Anterior cingulate cortex (tissue), 58 donors: Measurements from ENCODE around the gene TMSB10.
"Not testable (repeated sequence)": the region's sequence is repeated elsewhere in the genome, so short reads cannot be mapped to it uniquely, and the experiment has no call there.

ENCODE experiments used
- DNase-seq, 58 donors: peaks; one replicate each; lab custom pipeline; 2025; lab: John Stamatoyannopoulos, UW

Gene TMSB10

DNA sequence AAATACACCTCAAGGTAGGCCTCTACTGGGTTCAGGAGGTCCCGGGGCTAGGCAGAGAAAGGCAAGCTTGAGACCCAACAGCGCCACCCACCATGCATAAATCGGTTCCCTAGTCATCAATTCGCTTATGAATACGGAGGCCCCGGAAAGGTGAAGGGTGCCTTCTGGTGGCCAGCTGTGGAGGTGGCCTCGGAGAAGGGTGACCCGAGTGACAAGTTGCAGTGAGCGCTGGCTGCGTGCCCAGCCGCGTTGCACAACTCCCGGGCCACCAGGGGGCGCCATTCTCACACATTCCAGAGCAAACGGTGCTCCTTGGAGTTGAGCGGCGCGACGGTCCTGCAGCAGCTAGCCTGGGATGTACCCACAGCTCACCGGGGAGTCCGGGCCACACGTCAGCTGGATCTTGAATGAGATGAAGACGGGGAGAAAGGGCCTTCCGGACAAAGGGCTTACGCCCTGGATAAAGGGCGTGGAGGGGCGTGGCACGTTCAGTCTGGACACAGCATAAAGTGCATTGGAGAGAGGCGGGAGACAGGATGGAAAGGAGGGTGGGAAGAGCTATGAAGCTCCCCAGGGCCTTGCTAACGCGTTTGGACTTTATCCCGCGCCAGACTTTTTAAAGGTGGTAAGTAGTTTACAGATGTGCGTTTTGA is 20.4 kb downstream of the TMSB10 start:
- peak in 57 of 58 donors; percentile 12 to 99 (median 80) for DNase-seq

DNA sequence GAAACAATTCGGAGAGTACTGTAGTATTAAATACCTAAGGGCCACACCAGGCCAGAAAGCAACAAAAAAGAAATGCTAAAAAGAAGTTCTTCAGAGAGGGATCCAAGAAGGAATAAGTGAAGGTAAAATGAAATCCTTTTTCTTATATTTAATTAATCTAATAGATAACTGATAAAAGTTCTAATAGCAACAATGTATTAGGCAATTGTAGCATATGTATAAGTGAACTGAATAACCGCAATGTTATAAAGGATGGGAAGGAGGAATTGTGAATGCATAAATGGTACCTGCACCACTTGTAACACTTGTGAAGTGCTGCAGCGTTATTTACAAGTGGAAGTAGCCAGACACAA is 21.8 kb downstream of the TMSB10 start:
- DNase-seq = no peak

DNA sequence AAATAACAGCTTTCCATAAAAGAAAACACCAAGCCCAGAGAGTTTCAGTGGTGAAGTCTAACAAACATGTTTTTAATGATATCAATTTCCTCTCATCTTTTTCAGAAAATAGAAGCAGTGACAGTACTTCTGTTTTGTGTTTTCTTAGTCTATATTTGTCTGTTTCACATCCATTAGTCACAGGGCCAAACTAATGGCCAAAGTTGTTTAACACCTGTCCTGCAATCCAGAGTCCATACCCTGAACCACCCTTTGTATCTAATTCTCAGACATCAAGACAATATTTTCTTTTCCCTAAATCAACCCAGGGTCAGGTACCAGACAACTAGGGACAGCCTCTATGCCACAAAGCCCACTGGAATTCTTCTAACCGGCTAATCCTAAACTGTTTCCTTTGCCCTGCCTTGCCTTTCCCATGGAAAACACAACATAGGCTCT is 25.9 kb downstream of the TMSB10 start:
- no peak for DNase-seq

DNA sequence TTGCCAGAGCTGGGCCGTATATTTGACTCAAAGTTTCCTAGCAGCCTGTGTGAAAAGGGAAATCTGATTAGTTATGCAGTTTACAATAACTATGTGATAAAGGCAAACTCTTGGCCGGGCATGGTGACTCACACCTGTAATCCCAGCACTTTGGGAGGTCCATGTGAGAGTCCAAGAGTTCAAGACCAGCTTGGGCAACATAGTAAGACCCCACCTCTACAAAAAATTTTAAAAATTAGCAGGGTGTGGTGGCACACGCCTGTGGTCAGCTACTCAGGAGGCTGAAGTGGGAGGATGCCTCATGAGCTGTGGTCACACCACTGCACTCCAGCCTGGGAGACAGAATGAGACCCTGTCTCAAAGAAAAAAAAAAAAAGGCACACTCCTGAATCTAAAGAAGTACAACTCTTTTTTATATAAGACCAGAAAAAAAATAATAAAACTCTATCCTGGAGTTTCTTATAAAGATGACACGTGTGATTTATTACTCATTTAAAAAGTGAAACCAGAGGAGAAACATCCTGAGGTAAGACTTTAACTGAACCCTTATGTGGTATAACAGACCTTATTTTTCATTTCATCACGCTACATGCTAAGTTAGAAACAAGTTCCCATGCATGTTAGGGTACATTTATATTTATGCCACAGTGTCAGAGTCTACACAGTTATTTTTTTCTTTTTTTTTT is 32.9 kb downstream of the TMSB10 start:
- no peak for DNase-seq

DNA sequence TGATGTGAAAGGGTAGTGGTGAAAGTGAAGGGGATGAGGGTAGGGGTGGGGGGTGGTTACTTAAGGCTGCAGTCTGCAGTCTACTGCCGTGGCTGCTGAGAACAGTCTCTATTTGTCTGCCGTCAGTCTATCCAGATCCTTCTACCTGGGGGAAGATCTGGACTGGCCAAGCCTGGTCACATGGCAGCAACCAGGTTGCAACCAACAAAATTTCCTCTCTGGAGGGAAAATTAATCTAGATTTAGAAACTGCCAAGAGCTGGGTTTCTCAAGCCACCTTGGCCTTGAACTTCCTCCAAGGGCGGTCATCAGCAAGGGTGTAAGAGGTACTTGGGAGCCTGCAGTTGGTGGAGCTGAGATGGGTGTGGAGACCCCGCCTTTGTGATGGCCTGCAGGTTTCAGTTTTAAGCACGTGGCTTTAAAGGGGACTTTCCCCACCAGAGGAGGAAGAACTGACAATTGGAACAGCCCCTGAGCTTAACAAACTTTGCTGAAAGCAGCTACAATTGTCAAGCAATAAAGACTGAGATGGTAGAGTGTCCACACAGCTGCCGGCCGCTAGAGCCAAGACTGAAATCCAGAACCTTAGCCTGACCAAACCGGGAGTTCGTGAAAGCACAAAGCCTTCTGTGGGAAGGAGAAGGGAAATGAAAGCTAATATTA is 34.1 kb downstream of the TMSB10 start:
- DNase-seq = no peak

DNA sequence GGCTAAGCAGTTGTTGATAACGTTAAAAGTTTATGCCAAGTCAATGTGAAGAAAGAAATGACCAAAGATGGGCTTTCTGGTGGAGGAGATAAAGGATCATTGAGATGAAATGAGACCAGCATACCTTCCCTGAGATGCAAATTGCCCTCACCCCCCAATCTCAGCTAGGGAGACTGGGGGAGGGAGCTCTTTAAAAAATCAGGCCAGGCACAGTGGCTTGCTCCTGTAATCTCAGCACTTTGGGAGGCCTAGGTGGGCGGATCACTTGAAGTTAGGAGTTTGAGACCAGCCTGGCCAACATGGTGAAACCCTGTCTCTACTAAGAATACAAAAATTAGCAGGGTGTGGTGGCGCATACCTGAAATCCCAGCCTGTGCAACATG is 34.6 kb downstream of the TMSB10 start:
- DNase-seq = no peak

DNA sequence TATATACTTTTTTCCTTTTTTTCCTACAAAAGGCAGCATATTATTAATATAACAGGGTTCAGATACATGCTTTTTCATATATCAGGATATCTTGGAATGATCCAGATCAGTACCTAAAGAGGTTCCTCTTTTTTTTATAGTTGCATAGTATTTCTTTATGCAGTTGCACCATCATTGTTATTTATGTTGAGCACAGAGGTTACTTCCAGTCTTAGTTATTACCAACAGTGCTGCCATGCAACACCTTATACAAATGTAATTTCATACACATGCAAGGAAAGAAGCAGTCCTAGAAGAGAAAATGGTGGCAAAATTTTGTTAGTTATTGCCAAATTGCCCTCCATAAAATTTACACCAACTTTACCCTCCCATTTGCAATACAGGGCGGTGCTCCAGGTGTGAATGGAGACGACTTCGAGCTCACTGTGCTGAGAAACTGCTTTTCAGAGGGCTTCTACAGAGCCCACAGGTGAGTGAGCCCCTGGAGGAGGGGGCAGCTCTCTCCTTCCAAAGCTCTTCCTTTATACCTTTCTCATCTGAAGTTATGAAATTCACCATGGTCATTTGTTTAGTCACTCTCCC is 35.5 kb downstream of the TMSB10 start:
- no peak for DNase-seq

DNA sequence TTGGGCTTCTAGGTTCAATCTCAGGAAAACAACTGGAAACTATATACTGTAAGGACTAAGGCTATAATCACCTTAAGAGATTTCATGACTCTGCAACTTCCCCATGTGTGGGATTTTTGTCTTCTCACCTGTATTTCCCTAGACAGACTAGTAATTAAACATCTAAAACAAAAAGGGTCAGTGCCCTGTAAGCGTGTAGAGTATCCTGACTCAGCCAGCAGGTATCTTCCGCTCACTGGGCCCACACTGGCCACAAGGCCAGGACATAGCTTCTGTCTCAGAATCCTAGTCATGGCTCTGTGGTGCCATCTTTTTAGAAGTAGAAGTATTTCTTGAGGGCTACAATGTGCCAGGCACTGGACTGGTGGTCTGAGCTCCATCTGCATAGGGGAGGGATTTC is 36.7 kb downstream of the TMSB10 start:
- no peak for DNase-seq

DNA sequence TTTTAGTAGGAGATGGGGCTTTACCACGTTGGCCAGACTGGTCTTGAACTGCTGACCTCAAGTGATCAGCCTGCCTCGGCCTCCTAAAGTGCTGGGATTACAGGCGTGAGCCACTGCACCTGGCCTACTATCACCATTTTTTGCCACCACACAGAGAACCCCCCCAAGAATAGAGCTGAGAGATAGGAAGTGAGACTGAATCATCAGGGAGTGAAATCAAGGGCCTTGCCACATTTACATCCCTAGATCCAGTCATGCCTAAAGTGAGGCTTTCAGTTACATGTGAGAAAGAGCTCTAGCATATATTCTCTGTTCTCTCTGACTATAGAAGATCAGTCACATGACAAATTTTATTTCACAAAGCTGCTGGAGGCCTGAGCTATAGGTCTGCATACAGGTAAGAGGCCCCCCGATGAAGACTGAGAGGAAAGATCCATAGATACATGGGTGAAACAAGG is 37.5 kb downstream of the TMSB10 start:
- no peak for DNase-seq

DNA sequence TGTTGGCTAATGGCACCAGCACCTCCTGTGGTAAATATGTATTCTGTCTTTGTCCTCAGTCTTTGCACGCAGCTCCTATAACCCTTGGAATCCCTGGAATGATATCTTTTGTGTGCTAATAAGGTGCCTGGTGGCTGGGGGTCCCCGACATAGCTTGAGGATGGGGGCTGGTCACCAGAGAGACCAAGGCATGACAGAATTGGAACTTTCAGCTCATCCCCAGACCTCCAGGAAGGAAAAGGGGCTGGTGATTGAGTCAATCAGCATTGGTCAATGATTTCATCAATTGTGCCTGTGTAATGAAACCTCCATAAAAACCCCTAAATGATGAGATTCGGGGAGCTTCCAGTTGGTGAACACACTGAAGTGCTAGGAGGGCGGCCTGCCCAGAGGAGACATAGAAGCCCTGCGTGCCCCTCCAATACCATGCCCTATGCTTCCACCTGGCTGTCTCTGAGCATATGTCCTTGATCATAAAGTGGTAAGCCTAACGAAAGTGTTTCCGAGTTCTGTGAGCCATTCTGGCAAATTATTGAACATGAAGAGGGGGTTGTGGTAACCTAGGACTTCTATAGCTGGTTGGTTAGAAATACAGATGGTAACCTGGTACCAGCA is 38.9 kb downstream of the TMSB10 start:
- DNase-seq = no peak

DNA sequence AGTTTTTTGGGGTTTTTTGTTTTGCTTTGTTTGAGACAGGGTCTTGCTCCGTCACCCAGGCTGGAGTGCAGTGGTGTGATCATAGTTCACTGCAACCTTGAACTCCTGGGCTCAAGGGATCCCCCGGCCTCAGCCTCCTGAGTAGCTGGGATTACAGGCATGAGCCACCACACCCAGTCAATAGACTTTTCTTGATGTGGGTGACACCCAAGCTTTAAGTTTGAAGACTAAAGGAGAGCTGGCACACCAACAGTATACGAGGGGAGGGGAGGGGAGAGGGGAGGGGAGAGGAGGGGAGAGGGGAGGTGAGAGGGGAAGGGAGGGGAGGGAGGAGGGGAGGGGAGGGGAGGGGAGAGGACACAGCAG is 40.4 kb downstream of the TMSB10 start:
- DNase-seq = not testable (repeated sequence)

DNA sequence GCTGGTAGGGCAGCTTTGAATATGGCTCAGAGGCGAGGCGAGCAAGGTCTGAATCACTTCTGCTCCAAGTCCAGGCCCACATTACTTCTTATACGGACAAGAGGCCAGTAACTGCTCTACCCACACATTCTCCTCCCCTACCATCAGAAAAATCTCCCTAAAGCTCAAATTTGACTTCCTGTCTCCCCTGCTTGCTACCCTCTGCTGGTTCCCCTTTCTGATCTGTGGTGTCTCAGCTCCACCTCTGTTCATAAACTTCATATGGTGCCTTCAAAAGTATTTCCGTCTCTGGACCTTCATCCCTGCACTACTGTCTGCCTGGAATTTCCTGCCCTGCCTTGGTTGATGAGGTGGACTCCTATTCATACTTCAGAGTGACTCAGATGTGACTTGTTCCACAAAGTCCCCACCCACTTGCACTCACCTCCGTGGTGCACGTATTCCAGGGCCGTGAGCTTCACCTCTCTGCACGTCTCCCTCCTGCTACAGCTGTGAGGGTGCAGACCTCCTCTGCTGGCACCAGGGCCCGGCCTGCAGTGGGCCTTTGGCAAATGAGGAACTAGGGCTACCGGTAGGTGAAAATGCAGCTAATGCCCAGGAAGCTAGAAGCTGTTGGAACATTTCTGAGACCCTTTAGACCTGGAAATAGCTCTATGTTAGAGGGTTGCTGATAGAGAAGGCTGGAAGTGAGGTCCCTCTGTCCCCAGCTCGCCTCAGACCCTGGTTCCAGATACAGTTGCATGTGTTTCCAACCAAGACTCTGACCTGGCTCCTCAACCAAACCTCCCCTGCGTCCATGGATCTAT is 41.0 kb downstream of the TMSB10 start:
- peak in 1 of 58 donors; percentile 6 for DNase-seq

DNA sequence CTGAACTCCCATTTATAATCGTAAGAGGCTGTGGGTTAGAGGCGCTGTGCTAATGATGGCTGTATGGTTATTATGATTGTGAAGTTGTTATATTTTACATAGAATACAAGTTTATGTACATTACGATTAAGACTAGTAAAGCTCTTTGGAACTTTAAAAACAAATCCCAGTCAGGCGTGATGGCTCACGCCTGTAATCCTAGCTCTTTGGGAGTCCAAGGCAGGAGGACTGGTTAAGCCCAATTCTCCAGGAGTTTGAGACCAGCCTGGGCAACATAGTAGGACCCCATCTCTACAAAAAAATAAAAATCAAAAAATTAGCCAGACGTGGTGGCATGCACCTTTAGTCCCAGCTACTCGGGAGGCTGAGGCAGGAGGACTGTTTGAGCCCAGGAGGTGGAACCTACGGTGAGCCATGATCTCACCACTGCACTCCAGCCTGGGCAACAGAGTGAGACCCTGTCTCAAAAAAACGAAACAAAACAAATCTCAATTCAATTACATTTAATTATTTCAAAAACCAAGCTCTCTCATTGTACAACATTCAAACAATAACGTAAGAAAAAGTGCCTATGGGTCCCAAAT is 41.6 kb downstream of the TMSB10 start:
- DNase-seq = no peak

DNA sequence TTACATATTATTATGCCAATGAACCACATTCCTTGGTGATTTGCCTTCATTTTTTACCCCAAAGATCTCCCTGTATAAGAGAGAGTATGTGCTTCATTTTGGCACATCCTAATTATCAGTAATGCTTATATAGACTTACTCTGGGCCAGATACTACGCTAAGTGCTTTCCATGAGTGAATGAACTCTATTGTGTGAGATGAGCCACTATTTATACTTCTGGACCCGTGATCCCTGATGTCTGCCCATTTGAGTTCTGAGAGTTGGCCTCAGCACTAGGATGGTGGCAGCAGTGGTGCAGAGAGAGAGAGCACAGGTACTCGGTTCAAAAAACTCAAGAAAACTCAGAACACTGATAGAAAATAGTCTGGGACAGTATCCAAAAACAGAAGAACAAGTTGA is 48.1 kb downstream of the TMSB10 start:
- DNase-seq = no peak

DNA sequence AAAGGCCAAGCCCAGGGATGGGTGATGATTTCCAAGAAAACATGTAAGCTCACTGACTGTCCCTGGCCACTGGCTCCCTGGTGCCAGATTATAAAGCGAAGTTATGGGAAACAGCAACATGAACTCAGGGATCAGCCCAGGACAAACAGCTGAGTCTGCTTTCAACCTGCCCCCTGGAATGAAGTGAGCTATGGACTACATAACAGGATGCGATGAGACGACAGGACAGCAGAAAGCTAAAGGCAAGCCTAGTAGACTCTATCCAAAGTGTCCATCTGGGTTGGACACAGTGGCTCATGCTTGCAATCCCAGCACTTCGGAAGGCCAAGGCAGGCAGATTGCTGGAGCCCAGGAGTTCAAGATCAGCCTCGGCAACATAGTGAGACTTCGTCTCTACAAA is 48.9 kb downstream of the TMSB10 start:
- DNase-seq = no peak
